GM21825 (cell line): ENCODE results near the gene LLCFC1.

Experiments used
- ATAC-seq: cut with Tn5 transposase; IDR thresholded peaks from one replicate; pipeline ENCODE4 v1.9.1; 2021; ENCODE audit warnings: mild to moderate bottlenecking, moderate library complexity; ENCODE audit not compliant: unreplicated experiment

Gene LLCFC1

GRCh38 chr7:142908921-142909890 is 30.1 kb upstream of the LLCFC1 start:
- ATAC-seq = no peak

GRCh38 chr7:142910031-142910433 is 29.3 kb upstream of the LLCFC1 start:
- ATAC-seq = no peak

- ATAC-seq = no peak
Measured at GRCh38 chr7:142910481-142910880, 28.8 kb upstream of the LLCFC1 start.

- no peak for ATAC-seq
Measured at GRCh38 chr7:142913051-142913450, 26.2 kb upstream of the LLCFC1 start.

GRCh38 chr7:142913566-142913965 is 25.7 kb upstream of the LLCFC1 start:
- no peak for ATAC-seq

GRCh38 chr7:142914121-142914520 is 25.2 kb upstream of the LLCFC1 start:
- ATAC-seq = no peak

GRCh38 chr7:142915315-142915714 is 24.0 kb upstream of the LLCFC1 start:
- ATAC-seq = no peak

- ATAC-seq = no peak
Measured at GRCh38 chr7:142916508-142916907, 22.8 kb upstream of the LLCFC1 start.

GRCh38 chr7:142917447-142917846 is 21.8 kb upstream of the LLCFC1 start:
- ATAC-seq = no peak

GRCh38 chr7:142918901-142919300 is 20.4 kb upstream of the LLCFC1 start:
- no peak for ATAC-seq

GRCh38 chr7:142919656-142920055 is 19.6 kb upstream of the LLCFC1 start:
- no peak for ATAC-seq

- no peak for ATAC-seq
Measured at GRCh38 chr7:142923391-142923790, 15.9 kb upstream of the LLCFC1 start.

- ATAC-seq = no peak
Measured at GRCh38 chr7:142925413-142925812, 13.9 kb upstream of the LLCFC1 start.

GRCh38 chr7:142927085-142927745 is 12.1 kb upstream of the LLCFC1 start:
- no peak for ATAC-seq

GRCh38 chr7:142927949-142928348 is 11.3 kb upstream of the LLCFC1 start:
- ATAC-seq = no peak

- no peak for ATAC-seq
Measured at GRCh38 chr7:142930126-142930730, 9.1 kb upstream of the LLCFC1 start.

GRCh38 chr7:142932386-142933091 is 6.7 kb upstream of the LLCFC1 start:
- no peak for ATAC-seq

GRCh38 chr7:142933092-142933475 is 6.2 kb upstream of the LLCFC1 start:
- no peak for ATAC-seq

- no peak for ATAC-seq
Measured at GRCh38 chr7:142933624-142934023, 5.7 kb upstream of the LLCFC1 start, which contains the start of gene TRPV5. Gene TRPV5 (minus strand): TSS chr7:142933746. CDS start chr7:142933459, 287 bp downstream.

GRCh38 chr7:142934056-142934455 is 5.2 kb upstream of the LLCFC1 start:
- no peak for ATAC-seq
